DMS53 (cell line): ENCODE results near the gene DLG1.

ENCODE experiments used
- DNase-seq: peaks from one replicate; lab custom pipeline; 2025; lab: John Stamatoyannopoulos, UW

Gene DLG1

GRCh38 chr3:197012540-197012883 lies 285.9 kb downstream of the DLG1 start:
- DNase-seq: no peak

GRCh38 chr3:197011780-197012539 lies 286.5 kb downstream of the DLG1 start:
- no peak for DNase-seq

DNA sequence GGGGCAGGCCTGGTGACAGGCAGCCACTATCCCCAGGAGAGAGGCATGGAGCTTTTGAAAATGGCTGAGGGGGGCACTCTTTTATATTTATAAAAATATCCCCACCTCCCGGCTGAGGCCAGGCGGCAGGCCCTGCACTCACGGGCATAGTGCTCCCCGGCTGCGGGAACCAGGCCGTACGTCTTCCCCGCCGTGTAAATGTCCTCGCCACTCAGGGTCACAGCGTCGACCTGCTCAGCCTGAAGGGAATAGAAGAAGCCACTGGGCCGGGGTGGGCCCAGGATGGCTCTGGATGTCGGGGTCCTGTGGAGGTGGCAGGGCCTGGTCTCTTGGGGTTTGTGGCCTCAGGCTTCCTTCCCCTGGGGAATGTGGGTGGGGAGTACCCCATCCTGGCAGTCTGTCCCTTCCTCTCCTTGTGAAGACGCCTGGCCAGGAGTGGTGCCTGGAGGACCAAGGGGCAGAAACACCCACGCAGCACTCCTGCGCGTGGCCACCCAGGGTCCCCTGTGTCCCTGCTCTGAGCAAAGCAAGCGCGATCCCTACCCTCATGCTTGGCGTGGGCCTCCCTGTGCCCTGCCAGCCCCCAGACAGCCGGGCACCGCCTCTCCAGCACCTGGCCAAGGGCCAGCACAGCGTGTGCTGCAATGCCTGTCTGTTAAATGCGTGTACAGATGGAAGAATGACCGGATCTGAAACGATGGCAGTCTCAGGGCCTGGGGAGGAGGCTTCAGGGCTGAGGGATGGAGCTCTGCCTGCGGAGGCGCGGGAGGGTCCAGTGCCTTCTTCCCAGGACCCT lies 287.7 kb downstream of the DLG1 start:
- DNase-seq: no peak

DNA sequence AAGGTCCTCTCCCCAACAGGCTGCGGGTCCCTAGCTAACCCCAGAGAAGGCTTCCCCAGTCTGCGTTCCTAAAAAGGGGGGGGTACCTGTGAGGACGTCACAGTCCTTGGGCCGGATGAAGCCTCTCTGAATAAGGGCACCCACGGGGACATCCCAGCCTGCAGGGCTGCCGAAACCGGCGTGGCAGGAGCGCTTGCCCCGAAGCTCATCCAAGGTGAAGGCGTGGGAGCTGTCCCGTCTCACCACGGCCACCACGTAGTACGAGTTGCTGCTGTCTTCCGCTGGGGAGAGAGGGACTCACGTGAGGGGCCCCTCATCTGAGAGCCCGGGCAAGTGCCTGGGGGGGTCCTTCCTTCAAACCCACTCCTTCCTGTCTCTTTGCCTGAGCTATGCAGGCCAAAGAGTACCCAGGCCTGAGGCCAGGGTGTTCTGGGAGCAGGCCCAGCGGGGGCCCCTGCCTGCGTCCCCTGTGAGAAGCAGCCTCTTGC lies 288.8 kb downstream of the DLG1 start:
- DNase-seq: no peak

DNA sequence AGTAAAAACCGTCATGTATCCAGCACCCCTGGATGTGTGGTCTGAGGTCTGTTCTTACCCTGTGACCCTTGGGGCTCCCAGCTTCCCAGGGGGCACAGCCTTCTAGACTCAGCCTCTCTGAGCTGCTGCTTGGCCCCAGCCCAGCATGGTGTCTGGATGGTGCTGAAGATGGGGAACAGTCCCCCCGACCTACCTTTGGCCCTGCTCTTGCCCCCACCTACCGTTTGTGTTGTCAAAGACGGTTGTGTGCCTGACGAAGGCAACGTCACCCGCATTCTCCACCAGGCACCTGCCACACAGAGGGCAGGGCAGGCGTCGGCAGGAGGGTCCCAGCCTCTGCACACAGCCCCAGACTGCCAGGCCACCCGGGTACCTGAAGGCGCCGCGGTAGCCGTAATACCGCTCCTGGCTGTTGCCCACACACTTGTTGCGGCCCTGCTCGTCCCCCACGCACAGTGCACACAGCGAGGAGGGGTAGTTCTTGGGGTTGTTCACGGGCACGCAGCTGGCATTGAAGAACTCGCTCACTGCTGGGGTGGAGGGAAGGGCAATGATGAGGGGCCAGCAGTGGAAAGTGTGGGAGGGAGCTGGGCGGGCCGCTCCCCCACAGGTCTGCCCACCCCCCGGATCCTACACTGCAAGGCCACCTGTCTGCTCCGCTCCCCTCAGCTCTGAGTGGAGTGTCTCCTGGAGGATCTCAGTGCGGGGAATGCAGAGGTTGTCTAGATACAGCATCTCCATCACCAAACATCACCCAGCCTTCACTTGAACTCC lies 289.8 kb downstream of the DLG1 start:
- DNase-seq: no peak

GRCh38 chr3:197007953-197008352 lies 290.5 kb downstream of the DLG1 start:
- DNase-seq: no peak

DNA sequence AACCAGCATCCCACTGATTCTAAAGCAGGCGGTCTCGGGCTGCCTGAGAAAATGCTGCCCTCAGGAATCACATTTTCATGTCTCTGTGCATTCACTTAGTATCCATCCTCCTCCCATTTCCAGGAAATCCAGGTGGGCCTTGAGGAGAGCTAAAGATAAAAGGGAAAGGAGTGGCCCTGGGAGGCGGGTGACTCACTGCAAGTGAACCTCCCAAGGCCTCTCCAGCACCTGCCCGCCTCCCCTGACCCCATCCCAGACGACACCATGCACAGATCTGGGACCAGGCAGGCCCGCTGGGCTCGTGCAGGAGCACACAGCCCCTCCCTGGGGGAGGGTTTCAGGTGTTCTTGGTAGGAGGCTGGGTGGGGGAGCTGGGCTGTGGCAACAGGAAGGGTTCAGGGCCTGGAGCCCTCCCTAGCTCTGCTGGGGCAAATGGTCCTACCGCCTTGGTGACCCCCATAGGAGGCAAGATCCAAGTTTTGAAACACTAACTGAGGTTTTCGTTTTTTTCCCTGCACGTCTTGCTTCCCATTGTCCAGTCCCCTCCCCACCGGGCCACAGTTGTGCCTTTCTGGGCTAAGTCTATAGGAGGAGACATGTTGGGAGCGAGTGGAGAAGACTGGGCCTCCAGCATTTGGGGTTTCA lies 291.0 kb downstream of the DLG1 start:
- DNase-seq: peak; percentile 41

GRCh38 chr3:197006860-197007259 lies 291.6 kb downstream of the DLG1 start:
- no peak for DNase-seq

DNA sequence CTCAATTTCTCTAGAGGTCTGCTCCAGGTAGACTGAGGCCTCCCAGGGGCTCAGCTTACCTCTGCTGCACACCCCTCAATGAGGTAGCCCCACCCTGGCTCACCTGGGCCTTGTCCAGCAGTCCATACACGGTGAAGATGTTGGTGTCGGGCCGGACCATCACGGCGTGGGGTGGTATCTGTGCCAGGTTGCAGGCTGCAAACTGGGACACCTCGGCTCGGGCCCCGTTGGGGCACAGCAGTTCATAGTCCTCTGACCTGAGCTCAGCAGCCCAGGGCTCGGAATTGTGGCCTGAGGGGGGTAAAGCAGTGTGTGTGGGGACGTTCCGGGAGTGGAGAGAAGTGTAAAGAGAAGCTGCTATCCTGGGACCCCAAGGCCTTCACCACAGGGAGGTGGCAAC lies 292.0 kb downstream of the DLG1 start:
- no peak for DNase-seq

GRCh38 chr3:197003461-197004385 lies 294.7 kb downstream of the DLG1 start:
- peak; percentile 76 for DNase-seq

DNA sequence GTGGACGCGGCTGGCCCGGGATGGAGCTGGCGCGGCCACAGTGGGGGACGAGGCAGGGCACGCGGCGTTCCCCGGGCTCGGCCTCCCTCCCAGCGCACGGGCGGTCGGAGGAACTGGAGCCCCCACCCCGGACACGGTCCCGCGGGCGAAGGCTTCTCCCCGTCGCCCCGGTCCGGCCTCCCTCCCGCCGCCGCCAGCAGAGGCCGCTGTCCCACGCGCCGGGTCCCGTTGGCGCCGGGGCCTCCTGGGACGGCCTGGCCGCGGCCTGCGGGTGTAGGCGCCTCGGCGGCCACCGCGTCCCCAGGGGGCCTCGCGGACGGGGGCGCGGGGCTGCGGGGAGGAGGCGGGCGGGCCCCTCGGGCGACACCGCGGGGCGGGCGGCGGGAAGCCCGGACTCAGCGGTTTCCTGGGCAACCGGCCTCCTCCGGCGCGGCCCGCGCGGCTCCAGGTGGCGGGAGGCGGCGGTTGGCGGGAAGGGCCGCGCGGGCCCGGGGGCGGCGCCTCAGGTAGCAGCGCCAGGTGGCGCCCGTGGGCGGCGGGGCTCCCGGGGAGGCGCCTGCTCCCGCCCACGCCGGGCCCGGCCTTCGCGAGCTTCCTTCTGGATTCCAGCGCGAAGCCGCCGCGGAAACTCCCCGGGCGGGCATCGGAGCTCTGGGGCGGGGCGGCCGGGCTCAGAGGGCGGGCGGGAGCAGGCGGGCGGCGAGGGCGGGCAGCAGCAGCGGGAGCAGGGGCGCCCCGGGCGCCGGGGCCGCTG lies 295.5 kb downstream of the DLG1 start:
- peak; percentile 93 for DNase-seq

GRCh38 chr3:197001972-197002700 lies 296.3 kb downstream of the DLG1 start:
- DNase-seq: peak; percentile 57

- peak; percentile 48 for DNase-seq
Measured at GRCh38 chr3:197001106-197001971, 297.1 kb downstream of the DLG1 start.

- DNase-seq: peak; percentile 22
Measured at GRCh38 chr3:197000211-197000610, 298.2 kb downstream of the DLG1 start.

DNA sequence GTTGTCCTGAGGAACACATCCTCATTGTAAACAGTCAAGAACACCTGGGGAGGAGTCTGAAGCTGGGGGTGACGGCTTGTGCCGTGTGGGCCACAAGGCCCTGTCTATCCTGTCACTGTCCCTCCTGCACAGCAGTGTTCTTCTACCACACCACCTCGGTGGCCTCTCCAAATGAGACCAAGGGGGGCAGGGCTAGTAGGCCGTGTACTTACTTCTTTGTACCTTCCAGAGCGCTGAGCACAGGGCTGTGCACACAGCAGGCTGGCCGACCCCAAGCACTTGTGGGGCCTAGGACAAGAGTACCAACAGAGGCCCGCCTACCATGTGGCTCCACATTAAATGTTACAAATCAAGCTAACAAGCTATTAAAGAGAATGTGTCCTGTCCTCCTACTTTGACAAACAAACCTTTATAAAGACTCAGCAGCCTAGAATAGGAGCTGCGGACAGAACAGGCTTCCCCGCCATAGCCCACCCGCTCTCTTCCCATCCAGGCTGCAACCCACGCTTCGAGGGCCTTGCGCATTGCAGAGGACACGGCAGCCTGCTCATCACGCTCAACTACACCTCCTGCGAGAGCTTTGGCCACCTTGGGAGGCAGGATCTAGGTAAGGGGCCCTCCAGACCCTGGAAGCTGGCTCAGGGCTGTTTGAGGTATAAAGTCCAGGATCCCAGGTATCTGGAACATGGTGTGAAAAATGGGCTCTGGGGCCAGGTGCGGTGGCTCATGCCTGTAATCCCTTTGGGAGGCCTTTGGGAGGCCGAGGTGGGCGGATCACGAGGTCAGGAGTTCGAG lies 299.2 kb downstream of the DLG1 start:
- no peak for DNase-seq

DNA sequence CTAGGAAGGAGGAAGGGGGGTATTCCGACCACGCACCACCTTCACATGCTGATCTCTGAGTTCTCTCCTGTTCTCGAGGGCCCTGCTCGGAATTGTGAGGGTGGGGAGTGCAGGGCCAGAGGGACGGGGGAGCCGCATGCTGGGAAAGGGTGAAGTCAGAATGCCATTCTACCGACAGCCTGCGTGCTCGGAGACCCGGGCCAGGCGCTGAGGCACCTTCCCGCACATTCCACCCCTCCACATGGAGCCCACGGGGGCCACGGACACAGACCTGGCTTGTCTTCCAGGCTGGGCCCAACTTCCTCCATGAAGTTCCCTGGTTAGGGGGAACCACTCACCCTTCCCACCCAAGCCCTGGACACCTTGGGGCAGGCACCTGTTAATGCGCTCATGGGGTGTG lies 301.1 kb downstream of the DLG1 start:
- no peak for DNase-seq

- peak; percentile 59 for DNase-seq
Measured at GRCh38 chr3:196996454-196997265, 301.8 kb downstream of the DLG1 start.
